Progenitor cell of endocrine pancreas (in vitro differentiated cells): ENCODE data around the gene LGI1. TPM values are rescaled to one million over a fixed set of nuclear protein-coding genes. Genes with fewer than 3 reads are reported as not detected.

Experiments
- DNase-seq: peaks from one replicate; pipeline ENCODE4 v3.0.0; 2021; ENCODE audit warnings: low spot score; ENCODE audit not compliant: unreplicated experiment
- H3K27ac Mint-ChIP-seq: 2 replicates; pipeline ENCODE4 v1.8.0; 2021; ENCODE audit warnings: mild to moderate bottlenecking, moderate library complexity, mixed read lengths
- H3K27me3 Mint-ChIP-seq: 2 replicates; pipeline ENCODE4 v1.8.0; 2021; ENCODE audit warnings: mixed read lengths
- H3K36me3 Mint-ChIP-seq: 2 replicates; pipeline ENCODE4 v1.8.0; 2022; ENCODE audit warnings: mixed read lengths; ENCODE audit not compliant: insufficient read depth
- H3K4me1 Mint-ChIP-seq: 2 replicates; pipeline ENCODE4 v1.8.0; 2021; ENCODE audit warnings: low read depth, mixed read lengths
- H3K4me3 Mint-ChIP-seq: 2 replicates; pipeline ENCODE4 v1.8.0; 2021; ENCODE audit warnings: low read depth, mild to moderate bottlenecking, moderate library complexity, mixed read lengths
- H3K9me3 Mint-ChIP-seq: 2 replicates; pipeline ENCODE4 v1.8.0; 2021; ENCODE audit warnings: low read depth, mixed read lengths
- long read RNA-seq: library from polyadenylated mRNA; unstranded; transcript quantifications from one replicate; pipeline ENCODE4 v2.0.0, GENCODE V29; 2020
- total RNA-seq: library from RNA; stranded (reverse); gene quantifications from 2 replicates; pipeline ENCODE4 v1.2.1, GENCODE V29; 2021
- TF ChIP-seq, protein P1 (sequence below): fragments of 200-600 bp; sonication (generic); IDR thresholded peaks from one replicate; pipeline ENCODE4 v1.5.0; 2021; ENCODE audit warnings: antibody characterized with exemption, mild to moderate bottlenecking; ENCODE audit not compliant: unreplicated experiment

The LGI1 gene
- total RNA-seq = not detected in 2 replicates
- long read RNA-seq = 0 reads

DNA sequence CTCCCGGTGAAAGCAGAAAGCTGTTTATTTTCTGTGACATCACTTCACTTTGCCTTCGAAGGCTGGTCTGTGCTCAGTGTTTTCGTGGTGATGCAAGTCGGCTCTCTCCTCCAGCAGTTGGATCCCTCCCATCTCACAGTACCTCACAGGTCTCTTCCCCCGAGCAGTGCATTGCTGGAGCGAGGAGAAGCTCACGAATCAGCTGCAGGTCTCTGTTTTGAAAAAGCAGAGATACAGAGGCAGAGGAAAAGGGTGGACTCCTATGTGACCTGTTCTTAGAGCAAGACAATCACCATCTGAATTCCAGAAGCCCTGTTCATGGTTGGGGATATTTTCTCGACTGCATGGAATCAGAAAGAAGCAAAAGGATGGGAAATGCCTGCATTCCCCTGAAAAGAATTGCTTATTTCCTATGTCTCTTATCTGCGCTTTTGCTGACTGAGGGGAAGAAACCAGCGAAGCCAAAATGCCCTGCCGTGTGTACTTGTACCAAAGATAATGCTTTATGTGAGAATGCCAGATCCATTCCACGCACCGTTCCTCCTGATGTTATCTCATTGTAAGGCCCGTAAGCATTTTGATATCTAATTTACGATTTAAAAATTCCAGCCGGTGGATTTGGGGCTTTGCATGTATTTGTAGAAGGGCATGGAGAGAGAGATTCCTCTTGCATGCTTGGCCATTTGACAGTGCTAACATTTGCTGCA lies at the start of gene LGI1:
TSS of gene LGI1 (plus strand) at position 136 of the 707 bp plus-strand sequence. CDS start at position 345, 209 bp downstream.
- peaks cover 53% of the 10 kb centered on the region for H3K27me3 Mint-ChIP-seq
- TF ChIP-seq, protein P1, sequence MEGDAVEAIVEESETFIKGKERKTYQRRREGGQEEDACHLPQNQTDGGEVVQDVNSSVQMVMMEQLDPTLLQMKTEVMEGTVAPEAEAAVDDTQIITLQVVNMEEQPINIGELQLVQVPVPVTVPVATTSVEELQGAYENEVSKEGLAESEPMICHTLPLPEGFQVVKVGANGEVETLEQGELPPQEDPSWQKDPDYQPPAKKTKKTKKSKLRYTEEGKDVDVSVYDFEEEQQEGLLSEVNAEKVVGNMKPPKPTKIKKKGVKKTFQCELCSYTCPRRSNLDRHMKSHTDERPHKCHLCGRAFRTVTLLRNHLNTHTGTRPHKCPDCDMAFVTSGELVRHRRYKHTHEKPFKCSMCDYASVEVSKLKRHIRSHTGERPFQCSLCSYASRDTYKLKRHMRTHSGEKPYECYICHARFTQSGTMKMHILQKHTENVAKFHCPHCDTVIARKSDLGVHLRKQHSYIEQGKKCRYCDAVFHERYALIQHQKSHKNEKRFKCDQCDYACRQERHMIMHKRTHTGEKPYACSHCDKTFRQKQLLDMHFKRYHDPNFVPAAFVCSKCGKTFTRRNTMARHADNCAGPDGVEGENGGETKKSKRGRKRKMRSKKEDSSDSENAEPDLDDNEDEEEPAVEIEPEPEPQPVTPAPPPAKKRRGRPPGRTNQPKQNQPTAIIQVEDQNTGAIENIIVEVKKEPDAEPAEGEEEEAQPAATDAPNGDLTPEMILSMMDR = no peak
- peaks cover 21% of the 10 kb centered on the region for H3K4me1 Mint-ChIP-seq
- no peak within 1 kb of the TSS for H3K27ac Mint-ChIP-seq
- no peaks in the 10 kb centered on the region for H3K36me3 Mint-ChIP-seq
- no peak within 1 kb of the TSS for H3K4me3 Mint-ChIP-seq
- H3K9me3 Mint-ChIP-seq = no peaks in the 10 kb centered on the region
- no peak for DNase-seq

DNA sequence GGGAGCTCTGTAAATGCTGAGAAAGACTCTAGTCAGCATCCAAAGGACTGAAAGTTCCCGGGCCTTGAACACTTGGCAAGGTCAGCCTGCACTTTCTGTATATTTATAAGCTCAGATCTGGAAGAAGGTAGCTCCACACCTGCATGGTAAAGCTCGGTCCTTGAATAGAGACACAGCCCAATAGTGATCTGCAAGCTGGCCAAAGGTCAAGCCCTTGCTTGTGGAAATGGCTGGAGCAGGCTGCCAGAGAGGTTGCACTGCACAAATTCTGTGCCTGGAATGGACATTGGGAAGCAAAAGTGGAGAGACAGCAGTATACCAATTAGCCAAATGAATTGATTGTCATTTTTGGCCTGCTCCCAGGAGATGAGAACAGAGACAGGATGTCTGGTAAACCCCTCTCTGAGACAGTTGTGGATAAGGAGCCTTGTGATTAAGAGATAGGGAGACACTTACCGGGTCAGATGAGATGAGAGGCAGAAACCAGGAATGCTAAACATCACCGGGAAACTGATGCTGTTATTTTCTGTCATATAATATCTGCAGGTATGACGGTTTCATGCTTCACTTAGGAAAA lies 47.3 kb upstream of the LGI1 start:
- peaks cover 3% of the 10 kb centered on the region for H3K27me3 Mint-ChIP-seq
- no peak overlapping the region for H3K27ac Mint-ChIP-seq
- DNase-seq = no peak
- no peak overlapping the region for H3K4me3 Mint-ChIP-seq
- no peaks in the 10 kb centered on the region for H3K4me1 Mint-ChIP-seq
- TF ChIP-seq, protein P1 = no peak
- no peaks in the 10 kb centered on the region for H3K9me3 Mint-ChIP-seq
- H3K36me3 Mint-ChIP-seq = no peaks in the 10 kb centered on the region

DNA sequence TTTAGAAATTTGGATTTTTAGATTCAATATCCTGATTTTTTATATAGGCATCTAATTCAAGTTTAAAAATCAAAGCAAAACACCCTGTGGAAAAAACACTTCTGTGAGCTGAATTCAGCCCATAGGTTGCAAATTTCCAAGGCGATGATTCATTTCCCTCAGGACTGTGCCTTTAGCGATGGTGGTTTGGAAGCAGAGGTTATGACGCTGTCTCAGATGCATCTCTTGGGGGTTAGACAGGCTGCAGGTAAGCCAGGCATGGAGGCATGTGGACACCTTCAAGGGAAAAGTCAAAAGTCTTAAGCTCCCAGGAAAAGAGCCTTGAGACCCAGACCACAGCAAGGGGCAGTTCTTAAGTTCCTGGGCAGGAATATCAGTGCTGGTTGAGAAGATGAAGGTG lies 45.8 kb upstream of the LGI1 start:
- H3K9me3 Mint-ChIP-seq = no peaks in the 10 kb centered on the region

GRCh38 chr10:93712593-93712992 lies 45.1 kb upstream of the LGI1 start:
- H3K9me3 Mint-ChIP-seq = no peaks in the 10 kb centered on the region
- H3K27me3 Mint-ChIP-seq = peaks cover 5% of the 10 kb centered on the region
- H3K4me1 Mint-ChIP-seq = no peaks in the 10 kb centered on the region
- H3K36me3 Mint-ChIP-seq = no peaks in the 10 kb centered on the region
- no peak for DNase-seq
- no peak overlapping the region for H3K4me3 Mint-ChIP-seq
- no peak overlapping the region for H3K27ac Mint-ChIP-seq
- TF ChIP-seq, protein P1 = no peak

More for the DNA sequence above, 45.8 kb upstream of the LGI1 start:
- Mint-ChIP-seq H3K4me1 (no peaks in the 10 kb centered on the region), H3K27me3 (peaks cover 3% of the 10 kb centered on the region), H3K27ac (no peak overlapping the region), H3K36me3 (no peaks in the 10 kb centered on the region), H3K4me3 (no peak overlapping the region)
- no peak for DNase-seq
- TF ChIP-seq, protein P1 = no peak

GRCh38 chr10:93715345-93715744 lies 42.4 kb upstream of the LGI1 start:
- Mint-ChIP-seq H3K27me3 (peaks cover 14% of the 10 kb centered on the region), H3K27ac (no peak overlapping the region), H3K36me3 (no peaks in the 10 kb centered on the region), H3K9me3 (no peaks in the 10 kb centered on the region), H3K4me3 (no peak overlapping the region), H3K4me1 (no peaks in the 10 kb centered on the region)
- TF ChIP-seq, protein P1 = no peak
- no peak for DNase-seq
